Cardiac fibroblast (primary cell): ENCODE measurements around the gene KAZN.

ENCODE experiments used
- DNase-seq, 2 donors: peaks; one replicate each; pipeline versions ENCODE4 v3.0.0 to v3.0.0-alpha.2; 2010; ENCODE audit warnings: low read depth in 2 of 2
- H3K4me3 ChIP-seq, 2 donors: replicated peaks in 1 of 2; 1 replicate in 1 of 2; 2 replicates in 1 of 2; pipeline ENCODE4 v1.5.1; 2011; ENCODE audit warnings: low read depth in 2 of 2, low read length in 2 of 2, mild to moderate bottlenecking in 2 of 2, moderate library complexity in 1 of 2
- CTCF ChIP-seq: IDR thresholded peaks from one replicate; pipeline ENCODE4 v1.5.1; 2011; ENCODE audit warnings: low read depth, mild to moderate bottlenecking, low read length, inconsistent platforms

The KAZN gene

GRCh38 chr1:14674030-14674429 is 75.5 kb downstream of the KAZN start:
- TF ChIP-seq CTCF: no peak
- H3K4me3 ChIP-seq: no peak overlapping the region
- DNase-seq: no peak

- TF ChIP-seq CTCF: no peak
- H3K4me3 ChIP-seq: no peak overlapping the region
- no peak for DNase-seq
Measured at GRCh38 chr1:14676400-14676799, 77.9 kb downstream of the KAZN start.

- no peak for TF ChIP-seq CTCF
- peak in 1 of 2 donors; percentile 6 for DNase-seq
- no peak overlapping the region for H3K4me3 ChIP-seq
Measured at GRCh38 chr1:14677292-14677971, 78.9 kb downstream of the KAZN start.

- no peak for DNase-seq
- H3K4me3 ChIP-seq: no peak overlapping the region
- TF ChIP-seq CTCF: no peak
Measured at GRCh38 chr1:14678011-14678638, 79.6 kb downstream of the KAZN start.

GRCh38 chr1:14679027-14679688 is 80.7 kb downstream of the KAZN start:
- no peak for DNase-seq
- TF ChIP-seq CTCF: no peak
- H3K4me3 ChIP-seq: no peak overlapping the region

GRCh38 chr1:14681182-14681581 is 82.7 kb downstream of the KAZN start:
- no peak overlapping the region for H3K4me3 ChIP-seq
- TF ChIP-seq CTCF: no peak
- peak in 1 of 2 donors; percentile 5 for DNase-seq
